GM21717 (cell line): Measurements from ENCODE around the gene RBFOX2.

Experiments used
- ATAC-seq: cut with Tn5 transposase; IDR thresholded peaks from one replicate; pipeline ENCODE4 v1.9.1; 2021; ENCODE audit warnings: mild to moderate bottlenecking, moderate library complexity; ENCODE audit not compliant: unreplicated experiment

RBFOX2 gene

DNA sequence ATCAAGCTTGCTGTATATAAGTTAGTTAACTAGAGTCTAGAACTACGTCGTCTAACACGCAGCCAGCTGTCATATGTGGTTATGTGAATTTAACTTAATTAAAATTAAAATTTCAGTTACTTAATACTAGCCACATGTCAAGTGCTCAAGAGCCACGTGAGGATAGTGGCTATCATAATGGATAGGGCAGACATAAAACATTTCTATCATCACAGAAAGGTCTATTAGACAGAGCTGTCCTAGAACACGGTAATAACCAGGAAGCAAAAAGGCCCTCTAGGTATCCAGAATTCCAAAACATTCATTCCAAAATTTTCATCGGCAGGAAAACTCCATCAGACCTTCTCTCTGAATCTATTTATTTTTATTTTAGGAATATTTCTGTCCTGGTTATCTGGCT lies 123.9 kb downstream of the RBFOX2 start:
- no peak for ATAC-seq

GRCh38 chr22:35904336-35904692 lies 124.3 kb downstream of the RBFOX2 start:
- no peak for ATAC-seq

DNA sequence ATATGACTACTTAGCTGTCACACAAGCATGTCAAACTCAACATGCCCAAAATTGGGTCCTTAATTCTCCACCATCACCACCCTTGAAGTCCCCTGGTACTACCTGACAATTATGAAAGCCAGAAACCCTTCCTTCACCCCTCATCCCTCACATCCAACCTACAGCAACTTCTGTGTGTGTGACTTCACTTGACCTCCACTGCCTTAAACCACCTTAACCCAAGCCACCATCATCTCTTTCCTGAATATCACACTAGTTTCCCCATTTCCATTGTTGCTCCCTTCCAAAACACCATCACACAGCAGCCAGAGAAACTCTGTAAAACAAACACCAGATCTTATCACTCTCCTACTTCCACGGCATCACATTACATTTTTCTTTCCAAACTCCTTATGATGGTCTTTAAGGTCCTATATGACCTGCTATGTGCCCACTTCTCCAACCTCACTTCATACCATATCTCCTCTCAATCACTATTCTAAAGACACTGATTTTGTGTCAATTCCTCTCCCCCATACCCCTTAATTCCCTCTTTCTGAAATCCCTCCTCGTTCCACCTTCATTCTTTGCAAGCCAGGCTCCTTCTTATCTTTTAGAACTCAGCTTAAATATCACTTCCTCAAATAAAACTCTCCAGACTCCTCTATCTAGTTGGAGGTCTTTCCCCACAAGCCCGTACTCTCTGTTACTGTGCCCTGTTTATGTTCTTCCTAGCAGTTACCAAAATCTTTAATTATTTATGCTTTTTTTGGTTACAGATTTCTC lies 124.9 kb downstream of the RBFOX2 start:
- no peak for ATAC-seq

DNA sequence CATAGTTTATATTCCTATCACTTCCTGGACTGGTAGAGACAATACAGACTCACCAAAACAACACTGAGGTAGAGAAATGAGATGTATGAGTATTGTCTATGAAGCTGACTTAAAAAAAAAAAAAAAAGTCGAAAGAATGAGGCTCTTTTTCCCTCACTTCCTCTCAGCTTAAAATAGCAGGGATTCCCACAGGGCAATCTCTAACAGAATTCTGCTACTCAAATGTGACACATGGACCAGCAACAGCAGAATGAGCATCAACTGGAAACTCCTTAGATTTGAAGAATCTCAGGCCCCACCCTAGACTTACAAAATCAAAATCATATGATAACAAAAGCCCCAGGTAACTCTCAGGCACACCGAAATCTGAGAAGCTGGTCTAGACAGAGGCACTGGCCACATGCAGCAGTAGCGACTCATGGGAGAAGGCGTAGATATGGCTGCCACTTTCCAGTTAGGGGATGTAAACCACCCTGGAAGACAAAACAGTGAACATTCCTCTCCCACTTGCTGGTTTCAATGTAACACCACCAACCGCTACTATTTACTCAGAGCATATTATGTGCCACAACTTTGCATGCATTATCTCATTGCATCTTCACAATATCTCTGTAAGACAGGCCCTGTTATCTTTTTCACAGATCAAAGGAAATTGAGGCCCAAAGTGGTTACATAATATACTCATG lies 128.0 kb downstream of the RBFOX2 start:
- ATAC-seq = no peak

DNA sequence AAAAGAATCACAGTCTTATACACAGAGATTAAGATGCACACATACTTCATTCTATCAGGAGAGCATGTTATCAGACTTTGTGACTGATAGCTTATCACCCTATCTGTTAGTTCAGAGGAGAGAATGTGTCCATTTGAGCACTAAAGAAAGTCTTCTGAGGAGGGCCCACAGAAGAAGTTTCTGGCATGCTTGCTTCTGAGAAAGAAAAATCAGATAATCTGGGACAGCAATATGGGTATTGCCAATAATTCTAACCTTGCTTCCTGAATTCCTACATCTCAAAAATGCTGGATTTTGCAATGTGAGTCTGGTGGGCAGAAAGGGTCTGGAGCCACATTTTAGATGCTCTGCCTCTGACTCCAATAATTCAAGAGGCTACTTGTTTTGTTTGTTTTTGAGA lies 128.9 kb downstream of the RBFOX2 start:
- ATAC-seq = no peak

- ATAC-seq = no peak
Measured at GRCh38 chr22:35896111-35896705, 132.4 kb downstream of the RBFOX2 start.

DNA sequence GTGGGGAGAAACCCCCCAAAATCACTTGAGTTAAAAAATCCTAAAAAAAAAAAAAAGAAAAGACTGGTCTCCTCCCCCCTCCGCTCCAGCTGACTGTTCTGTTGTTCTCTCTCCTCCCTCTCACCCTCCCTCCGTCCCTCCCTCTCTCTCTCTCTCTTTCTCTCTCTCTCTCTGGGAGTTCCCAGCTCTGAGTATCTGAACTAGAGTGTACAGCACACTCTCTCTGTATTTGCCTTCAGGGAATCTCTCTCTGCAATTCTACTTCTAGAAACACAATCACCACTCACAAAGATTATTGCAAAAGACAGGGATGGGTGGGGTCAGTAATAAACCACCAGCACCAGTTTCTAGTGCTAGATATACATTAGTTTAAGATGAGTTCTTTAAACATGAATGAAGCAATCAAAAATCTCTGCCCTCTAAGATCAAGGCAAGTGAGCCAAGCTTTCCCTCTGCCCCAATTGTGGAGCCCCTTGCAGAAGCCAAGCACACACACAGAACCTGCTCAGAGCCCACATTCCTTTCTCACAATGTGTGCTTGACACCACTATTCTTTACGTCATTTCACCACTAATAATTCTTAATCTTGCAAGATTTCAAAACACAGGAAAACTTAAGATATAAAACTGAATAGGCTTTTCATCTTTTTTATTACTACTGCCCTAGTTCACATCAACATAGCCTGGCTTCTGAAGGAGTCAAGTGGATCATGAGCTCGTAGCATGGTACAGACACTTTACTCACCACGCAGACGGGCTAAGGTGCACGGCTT lies 133.5 kb downstream of the RBFOX2 start:
- ATAC-seq = no peak

DNA sequence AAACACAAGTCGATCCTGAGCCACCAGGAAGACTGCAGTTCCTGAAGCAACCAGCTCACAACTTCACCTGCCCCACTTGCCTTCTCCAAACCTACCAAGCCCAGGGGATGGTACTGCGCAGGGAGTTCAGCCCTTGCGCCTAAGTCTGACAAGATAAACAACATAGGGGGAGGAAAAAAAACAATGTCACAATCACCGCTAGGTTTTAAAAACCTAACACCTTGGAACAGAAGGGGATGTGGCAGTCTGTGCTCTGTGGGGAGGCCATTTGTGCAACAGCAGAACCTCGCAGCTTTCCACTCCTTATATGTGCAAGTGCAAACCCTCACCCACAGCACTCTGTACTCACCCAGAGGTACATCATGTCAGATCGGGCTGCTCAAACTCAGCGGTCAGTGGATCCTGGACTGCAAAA lies 134.2 kb downstream of the RBFOX2 start:
- no peak for ATAC-seq

GRCh38 chr22:35893698-35894097 lies 134.9 kb downstream of the RBFOX2 start:
- no peak for ATAC-seq

- ATAC-seq = no peak
Measured at GRCh38 chr22:35892192-35892591, 136.4 kb downstream of the RBFOX2 start.

- ATAC-seq = no peak
Measured at GRCh38 chr22:35891442-35891841, 137.2 kb downstream of the RBFOX2 start.

DNA sequence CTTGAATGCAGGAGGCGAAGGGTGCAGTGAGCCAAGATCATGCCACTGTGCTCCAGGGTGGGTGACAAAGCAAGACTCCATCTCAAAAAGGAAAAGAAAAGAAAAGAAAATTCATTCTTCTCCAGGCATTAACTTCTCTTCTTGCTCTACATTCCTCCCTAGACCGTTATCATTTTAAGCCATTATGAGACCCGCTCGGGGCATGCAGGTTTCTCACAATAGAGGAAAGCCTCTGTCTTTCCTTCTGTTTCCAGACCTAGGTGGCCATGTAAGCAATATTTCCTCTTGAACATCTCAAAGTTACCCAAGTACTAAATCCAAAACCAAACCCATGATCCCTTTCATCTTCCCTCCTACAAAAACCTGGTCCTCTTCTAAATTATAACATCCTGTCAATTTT lies 139.6 kb downstream of the RBFOX2 start:
- ATAC-seq = no peak

- ATAC-seq = no peak
Measured at GRCh38 chr22:35888181-35888870, 140.3 kb downstream of the RBFOX2 start.

GRCh38 chr22:35887296-35887875 lies 141.2 kb downstream of the RBFOX2 start:
- no peak for ATAC-seq

DNA sequence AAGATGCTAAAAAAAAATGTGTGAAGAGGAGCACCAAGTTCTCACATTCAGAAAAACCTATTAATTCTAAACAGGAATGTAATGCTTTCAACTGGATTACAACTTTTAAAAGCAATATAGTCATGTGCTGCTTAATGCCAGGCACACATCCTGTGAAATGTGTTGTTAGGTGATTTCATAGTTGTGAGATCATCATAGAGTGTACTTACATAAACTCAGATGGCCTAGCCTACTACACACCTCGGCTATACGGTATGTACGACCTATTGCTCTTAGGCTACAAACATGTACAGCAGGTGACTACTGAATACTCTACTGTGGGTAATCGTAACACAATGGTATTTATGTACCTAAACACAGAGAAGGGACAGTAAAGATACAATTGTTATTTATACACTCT lies 142.3 kb downstream of the RBFOX2 start:
- ATAC-seq = no peak

DNA sequence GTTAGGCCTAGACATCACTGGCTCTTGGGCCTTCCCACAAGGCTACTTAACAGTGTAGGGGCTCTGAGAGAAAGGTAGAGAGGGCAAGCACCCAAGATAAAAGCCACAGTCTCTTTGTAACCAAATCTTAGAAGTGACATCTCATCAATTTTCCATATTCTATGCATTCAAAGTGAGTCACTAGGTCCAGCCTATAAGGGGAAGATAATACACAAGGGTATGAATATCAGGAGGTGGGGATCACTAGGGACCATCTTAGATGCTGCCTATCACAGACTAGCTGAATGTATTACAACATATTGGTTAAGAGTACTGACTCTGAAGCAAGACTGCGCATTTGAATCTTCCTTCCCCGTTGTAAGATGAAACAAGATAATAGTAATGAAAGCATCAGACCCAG lies 144.1 kb downstream of the RBFOX2 start:
- ATAC-seq = no peak

GRCh38 chr22:35883031-35883620 lies 145.5 kb downstream of the RBFOX2 start:
- no peak for ATAC-seq

- no peak for ATAC-seq
Measured at GRCh38 chr22:35882211-35883030, 146.2 kb downstream of the RBFOX2 start.

GRCh38 chr22:35879351-35879750 lies 149.3 kb downstream of the RBFOX2 start:
- no peak for ATAC-seq
